Nephron (organoid): ENCODE measurements around the gene ZNF487.
"Not testable (repeated sequence)": the region's sequence is repeated elsewhere in the genome, so short reads cannot be mapped to it uniquely, and the experiment has no call there.

Experiments used
- H3K27ac Mint-ChIP-seq, 3 experiments: 2 replicates each; pipeline ENCODE4 v1.8.0; 2020; ENCODE audit warnings: mixed read lengths in 3 of 3, mild to moderate bottlenecking in 2 of 3, moderate library complexity in 1 of 3
- H3K27me3 Mint-ChIP-seq: 2 replicates; pipeline ENCODE4 v1.8.0; 2021; ENCODE audit warnings: low read depth, mild to moderate bottlenecking, moderate library complexity, mixed read lengths
- H3K36me3 Mint-ChIP-seq: 2 replicates; pipeline ENCODE4 v1.8.0; 2020; ENCODE audit warnings: low read depth, mixed read lengths
- H3K4me1 Mint-ChIP-seq: 2 replicates; pipeline ENCODE4 v1.8.0; 2020; ENCODE audit warnings: mixed read lengths
- H3K4me3 Mint-ChIP-seq, 3 experiments: 2 replicates each; pipeline ENCODE4 v1.8.0; 2020; ENCODE audit warnings: mild to moderate bottlenecking in 3 of 3, mixed read lengths in 3 of 3, moderate library complexity in 2 of 3
- H3K9me3 Mint-ChIP-seq: 2 replicates; pipeline ENCODE4 v1.8.0; 2020; ENCODE audit warnings: mixed read lengths
- TF ChIP-seq, protein P1 (sequence below), 3 experiments: fragments of 200-600 bp; sonication (generic); IDR thresholded peaks; one replicate each; pipeline ENCODE4 v1.5.0; 2021; ENCODE audit warnings: antibody characterized with exemption in 3 of 3; ENCODE audit not compliant: unreplicated experiment in 3 of 3

The ZNF487 gene

DNA sequence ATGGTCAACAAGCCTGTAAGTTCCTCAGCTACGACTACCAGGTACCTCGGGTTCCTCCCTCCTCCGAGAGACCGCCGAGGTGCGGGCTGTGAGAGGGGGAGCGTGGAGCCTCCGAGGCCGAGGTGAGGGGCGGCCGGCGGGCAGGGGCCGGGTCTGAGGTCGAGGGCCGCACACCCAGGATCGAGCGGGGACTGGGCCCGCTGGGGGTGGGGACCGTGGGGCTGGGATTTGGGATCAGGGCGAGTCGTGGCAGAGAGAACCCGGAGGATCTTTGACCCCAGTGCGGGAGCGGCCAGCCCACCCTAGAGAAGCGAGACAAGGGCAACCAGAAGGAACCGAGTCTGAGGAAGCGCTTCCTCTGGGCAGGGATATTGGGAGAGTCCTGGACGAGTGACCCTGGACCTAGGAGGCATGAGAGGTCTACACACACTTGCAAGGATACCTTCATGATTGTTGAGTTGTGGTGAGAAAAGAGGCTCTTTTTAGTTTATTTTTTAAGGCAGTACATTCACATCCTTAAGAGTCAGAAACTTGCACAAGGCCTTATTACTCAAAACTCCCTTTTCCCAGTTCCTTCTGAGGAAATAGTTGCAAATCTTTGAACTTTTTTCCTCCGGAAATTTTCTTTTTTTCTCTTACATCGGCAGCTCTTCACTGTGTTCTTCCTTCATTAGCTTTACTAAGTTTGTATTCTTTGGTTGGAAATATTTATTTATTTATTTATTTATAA lies 395 bp downstream of the ZNF487 start:
- Mint-ChIP-seq H3K4me3 (peak overlapping the region; percentile 98 to 99 (median 98)), H3K9me3 (no peaks in the 10 kb centered on the region), H3K36me3 (peaks cover 3% of the 10 kb centered on the region), H3K4me1 (peaks cover 12% of the 10 kb centered on the region), H3K27me3 (no peaks in the 10 kb centered on the region), H3K27ac (peak overlapping the region; percentile 58 to 98 (median 92))
- TF ChIP-seq, protein P1, sequence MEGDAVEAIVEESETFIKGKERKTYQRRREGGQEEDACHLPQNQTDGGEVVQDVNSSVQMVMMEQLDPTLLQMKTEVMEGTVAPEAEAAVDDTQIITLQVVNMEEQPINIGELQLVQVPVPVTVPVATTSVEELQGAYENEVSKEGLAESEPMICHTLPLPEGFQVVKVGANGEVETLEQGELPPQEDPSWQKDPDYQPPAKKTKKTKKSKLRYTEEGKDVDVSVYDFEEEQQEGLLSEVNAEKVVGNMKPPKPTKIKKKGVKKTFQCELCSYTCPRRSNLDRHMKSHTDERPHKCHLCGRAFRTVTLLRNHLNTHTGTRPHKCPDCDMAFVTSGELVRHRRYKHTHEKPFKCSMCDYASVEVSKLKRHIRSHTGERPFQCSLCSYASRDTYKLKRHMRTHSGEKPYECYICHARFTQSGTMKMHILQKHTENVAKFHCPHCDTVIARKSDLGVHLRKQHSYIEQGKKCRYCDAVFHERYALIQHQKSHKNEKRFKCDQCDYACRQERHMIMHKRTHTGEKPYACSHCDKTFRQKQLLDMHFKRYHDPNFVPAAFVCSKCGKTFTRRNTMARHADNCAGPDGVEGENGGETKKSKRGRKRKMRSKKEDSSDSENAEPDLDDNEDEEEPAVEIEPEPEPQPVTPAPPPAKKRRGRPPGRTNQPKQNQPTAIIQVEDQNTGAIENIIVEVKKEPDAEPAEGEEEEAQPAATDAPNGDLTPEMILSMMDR (IDR thresholded peaks at IDR 0.05; ENCODE audit: unreplicated experiment in 3 of 3), result no peak

DNA sequence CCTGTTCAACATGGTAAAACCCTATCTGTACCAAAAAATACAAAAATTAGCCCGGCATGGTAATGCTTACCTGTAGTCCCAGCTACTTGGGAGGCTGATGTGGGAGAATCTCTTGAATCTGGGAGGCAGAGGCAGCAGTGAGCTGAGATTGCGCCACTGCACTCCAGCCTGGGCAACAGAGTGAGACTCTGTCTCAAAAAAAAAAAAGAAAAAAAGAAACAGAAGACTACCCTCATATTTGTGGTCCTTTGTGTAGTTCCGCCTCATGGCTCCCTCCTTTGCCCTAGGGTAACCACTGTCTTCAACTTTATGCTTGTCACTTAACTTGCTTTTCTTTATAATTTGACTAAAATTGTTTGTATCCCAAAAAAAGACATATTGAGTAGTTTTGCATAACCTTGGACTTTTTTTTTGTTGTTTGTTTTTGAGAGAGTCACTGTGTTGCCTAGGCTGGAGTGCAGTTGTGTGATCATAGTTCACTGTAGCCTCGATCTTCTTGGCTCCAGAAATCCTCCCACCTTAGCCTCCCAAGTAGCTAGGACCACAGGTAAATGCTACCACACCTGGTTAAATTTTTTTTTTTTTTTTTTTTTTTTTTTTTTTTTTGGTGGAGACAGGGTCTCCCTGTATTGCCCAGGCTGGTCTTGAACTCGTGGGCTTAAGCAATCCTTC lies 3.7 kb downstream of the ZNF487 start:
- Mint-ChIP-seq H3K4me1 (peaks cover 12% of the 10 kb centered on the region), H3K36me3 (peaks cover 17% of the 10 kb centered on the region), H3K27me3 (no peaks in the 10 kb centered on the region), H3K4me3 (no peak overlapping the region), H3K9me3 (peaks cover 7% of the 10 kb centered on the region), H3K27ac (no peak overlapping the region)
- TF ChIP-seq, protein P1 (IDR thresholded peaks at IDR 0.05; ENCODE audit: unreplicated experiment in 3 of 3), result no peak

- Mint-ChIP-seq H3K27me3 (no peaks in the 10 kb centered on the region), H3K27ac (no peak overlapping the region), H3K4me1 (no peaks in the 10 kb centered on the region), H3K36me3 (peaks cover 31% of the 10 kb centered on the region), H3K9me3 (peaks cover 13% of the 10 kb centered on the region), H3K4me3 (no peak overlapping the region)
- TF ChIP-seq, protein P1 (IDR thresholded peaks at IDR 0.05; ENCODE audit: unreplicated experiment in 3 of 3), result no peak
These were observed 7.4 kb downstream of the ZNF487 start for GRCh38 chr10:43444323-43444722.

DNA sequence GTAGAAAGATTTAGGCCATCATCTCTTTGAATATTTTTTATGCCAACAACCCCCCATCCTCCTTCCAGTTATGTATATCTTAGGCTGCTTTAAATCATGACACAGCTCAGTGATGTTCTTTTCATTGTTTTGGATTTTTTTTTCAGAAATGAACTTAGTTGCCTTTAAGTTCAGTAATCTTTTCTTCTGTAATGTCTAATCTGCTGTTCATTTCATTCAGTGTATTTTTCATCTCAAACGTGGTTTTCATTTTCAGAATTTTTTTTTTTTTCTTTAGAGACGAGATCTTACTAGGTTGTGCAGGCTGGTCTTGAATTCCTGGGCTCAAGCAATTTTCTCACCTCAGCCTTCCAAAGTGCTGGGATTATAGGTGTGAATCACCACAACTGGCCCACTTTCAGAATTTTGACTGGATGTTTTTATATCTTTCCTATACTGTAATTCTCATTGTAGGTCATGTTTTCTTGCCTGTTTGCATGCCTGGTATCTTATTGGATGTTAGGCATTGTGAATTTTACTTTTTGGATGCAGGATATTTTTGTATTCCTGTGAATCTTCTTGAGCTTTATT lies 8.1 kb downstream of the ZNF487 start:
- Mint-ChIP-seq H3K4me1 (no peaks in the 10 kb centered on the region), H3K27ac (no peak overlapping the region), H3K27me3 (no peaks in the 10 kb centered on the region), H3K9me3 (peaks cover 13% of the 10 kb centered on the region), H3K36me3 (peaks cover 31% of the 10 kb centered on the region), H3K4me3 (no peak overlapping the region)
- TF ChIP-seq, protein P1 (IDR thresholded peaks at IDR 0.05; ENCODE audit: unreplicated experiment in 3 of 3), result no peak

DNA sequence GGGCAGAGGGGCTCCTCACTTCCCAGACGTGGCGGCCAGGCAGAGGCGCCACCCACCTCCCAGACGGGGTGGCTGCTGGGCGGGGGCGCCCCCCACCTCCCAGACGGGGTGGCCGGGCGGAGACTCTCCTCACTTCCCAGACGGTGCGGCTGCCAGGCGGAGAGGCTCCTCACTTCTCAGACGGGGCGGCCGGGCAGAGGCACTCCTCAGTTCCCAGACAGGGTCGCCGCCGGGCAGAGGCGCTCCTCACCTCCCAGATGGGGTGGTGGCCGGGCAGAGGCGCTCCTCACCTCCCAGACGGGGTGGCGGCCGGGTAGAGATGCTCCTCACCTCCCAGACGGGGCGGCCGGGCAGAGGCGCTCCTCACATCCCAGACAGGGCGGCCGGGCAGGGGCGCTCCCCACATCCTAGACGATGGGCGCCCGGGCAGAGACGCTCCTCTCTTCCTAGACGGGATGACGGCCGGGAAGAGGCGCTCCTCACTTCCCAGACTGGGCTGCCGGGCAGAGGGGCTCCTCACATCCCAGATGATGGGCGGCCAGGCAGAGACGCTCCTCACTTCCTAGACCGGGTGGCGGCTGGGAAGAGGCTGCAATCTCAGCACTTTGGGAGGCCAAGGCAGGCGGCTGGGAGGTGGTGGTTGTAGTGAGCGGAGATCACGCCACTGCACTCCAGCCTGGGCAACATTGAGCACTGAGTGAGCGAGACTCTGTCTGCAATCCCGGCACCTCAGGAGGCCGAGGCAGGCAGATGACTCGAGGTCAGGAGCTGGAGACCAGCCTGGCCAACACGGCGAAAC lies 9.5 kb downstream of the ZNF487 start:
- H3K36me3 Mint-ChIP-seq, result peaks cover 31% of the 10 kb centered on the region
- H3K27me3 Mint-ChIP-seq, H3K4me3 Mint-ChIP-seq, H3K4me1 Mint-ChIP-seq, H3K27ac Mint-ChIP-seq: not testable (repeated sequence)
- peaks cover 13% of the 10 kb centered on the region for H3K9me3 Mint-ChIP-seq

GRCh38 chr10:43448742-43449141 lies 11.8 kb downstream of the ZNF487 start:
- Mint-ChIP-seq H3K4me3 (no peak overlapping the region), H3K4me1 (peaks cover 6% of the 10 kb centered on the region), H3K27ac (no peak overlapping the region), H3K27me3 (no peaks in the 10 kb centered on the region), H3K36me3 (peaks cover 31% of the 10 kb centered on the region), H3K9me3 (peaks cover 13% of the 10 kb centered on the region)
- TF ChIP-seq, protein P1 (IDR thresholded peaks at IDR 0.05; ENCODE audit: unreplicated experiment in 3 of 3), result no peak
